Gastrocnemius medialis (tissue), 4 donors: ENCODE results near the gene UCK1. TPM values are rescaled to one million over a fixed set of nuclear protein-coding genes. Genes with fewer than 3 reads are reported as not detected.

Experiments
- ATAC-seq, 2 donors: fragments of 150-250 bp; one replicate each; pipeline ENCODE4 v1.9.1; 2016
- DNase-seq, 2 donors: peaks; one replicate each; pipeline ENCODE4 v3.0.0-alpha.2; 2019
- H3K27ac ChIP-seq, 4 donors: fragments of 200-600 bp; sonication (generic); 1 replicate in 1 of 4; 2 replicates in 3 of 4; pipeline ENCODE4 v1.5.1; 2016 to 2018; ENCODE audit warnings: mild to moderate bottlenecking in 2 of 4, moderate library complexity in 1 of 4
- H3K27me3 ChIP-seq, 3 donors: fragments of 200-600 bp; sonication (generic) in 2 of 3; 1 replicate in 1 of 3; 2 replicates in 2 of 3; pipeline versions ENCODE4 v1.5.1 to v1.6.0; 2016 to 2019; ENCODE audit warnings: mild to moderate bottlenecking in 1 of 3, moderate library complexity in 1 of 3
- H3K36me3 ChIP-seq, 2 donors: fragments of 200-600 bp; sonication (generic) in 1 of 2; one replicate each; pipeline ENCODE4 v1.5.1; 2017 to 2018
- H3K4me1 ChIP-seq, 2 donors: fragments of 200-600 bp; sonication (generic) in 1 of 2; one replicate each; pipeline ENCODE4 v1.5.1; 2016 to 2017; ENCODE audit warnings: mild to moderate bottlenecking in 2 of 2
- H3K4me3 ChIP-seq, 4 donors: fragments of 200-600 bp; sonication (generic) in 3 of 4; 1 replicate in 1 of 4; 2 replicates in 3 of 4; pipeline ENCODE4 v1.5.1; 2016 to 2019; ENCODE audit warnings: mild to moderate bottlenecking in 2 of 4
- H3K9me3 ChIP-seq, 3 donors: fragments of 200-600 bp; sonication (generic) in 2 of 3; 1 replicate in 1 of 3; 2 replicates in 2 of 3; pipeline ENCODE4 v1.5.1; 2016 to 2019
- CTCF ChIP-seq, 5 experiments: fragments of 450-650 bp in 3 of 5; fragments of 200-600 bp in 2 of 5; sonication (generic) in 2 of 5; IDR thresholded peaks in 4 of 5; conservative IDR thresholded peaks in 1 of 5; 1 replicate in 4 of 5; 2 replicates in 1 of 5; pipeline ENCODE4 v1.5.1; 2016 to 2019; ENCODE audit warnings: antibody characterized with exemption in 5 of 5, mild to moderate bottlenecking in 3 of 5, moderate library complexity in 3 of 5
- POLR2A ChIP-seq, 2 donors: fragments of 450-650 bp; IDR thresholded peaks; one replicate each; pipeline ENCODE4 v1.6.1; 2017; ENCODE audit warnings: antibody characterized with exemption in 2 of 2, mild to moderate bottlenecking in 2 of 2, moderate library complexity in 2 of 2
- in situ Hi-C, 4 donors: fragments of 200-750 bp; cut with MboI; loops; one replicate each; pipeline versions ENCODE4 v1.15.0 to v1.8.0; 2017; ENCODE audit warnings: low sequenced_read_pairs in 4 of 4
- intact Hi-C: fragments of 100-400 bp; cut with DNase I; formaldehyde crosslinking; loops from one replicate; pipeline ENCODE4 v1.15.1; 2023; ENCODE audit warnings: low total_unique reads
- total RNA-seq, 4 donors: library from RNA; depleted of rRNA; stranded (reverse); fragments of >200 nt; gene quantifications; one replicate each; pipeline versions ENCODE4 v1.1.0 to v1.2.3, GENCODE V29; 2016

The UCK1 gene
- total RNA-seq, 4 donors from 2014 or later = 39.7 to 86.9 (median 43.9) TPM

- peak; percentile 95 to 98 for DNase-seq
- H3K36me3 ChIP-seq = peaks cover 2 to 71% of the 10 kb centered on the region in 2 donors
- TF ChIP-seq CTCF (IDR thresholded peaks at IDR 0.05 in 4 of 5, conservative IDR thresholded peaks at IDR 0.05 in 1 of 5) (no peak), POLR2A (IDR thresholded peaks at IDR 0.05) (peak in 1 of 2 donors; percentile 17)
- H3K4me3 ChIP-seq = no peak overlapping the region
- H3K27ac ChIP-seq = peak overlapping the region; percentile 83 to 94 (median 90)
- intact Hi-C loops (loop anchor here (2.0 kb wide), 1 partner anchor 81 kb away; no protein-coding TSS in a partner anchor), in situ Hi-C loops (loop anchor here in 2 of 4 donors (25.0 kb wide), 1 partner anchor 96 kb away; the partner anchor contains the start of gene PRRC2B (in 2 of the 2))
- peaks cover 26 to 47% of the 10 kb centered on the region in 2 donors for H3K4me1 ChIP-seq
- peak; percentile 91 to 93 for ATAC-seq
- no peaks in the 10 kb centered on the region for H3K27me3 ChIP-seq
- H3K9me3 ChIP-seq = no peaks in the 10 kb centered on the region
These were observed 47.6 kb downstream of the UCK1 start for GRCh38 chr9:131483319-131484050.

GRCh38 chr9:131482343-131483006 is 48.6 kb downstream of the UCK1 start:
- Histone ChIP-seq H3K27ac (peak overlapping the region; percentile 83 to 94 (median 90)), H3K9me3 (no peaks in the 10 kb centered on the region), H3K4me3 (no peak overlapping the region), H3K27me3 (no peaks in the 10 kb centered on the region), H3K36me3 (peaks cover 2 to 69% of the 10 kb centered on the region in 2 donors), H3K4me1 (peaks cover 26 to 49% of the 10 kb centered on the region in 2 donors)
- ATAC-seq (no peak), DNase-seq (no peak)
- intact Hi-C loops = loop anchor here (2.0 kb wide), 1 partner anchor 80 kb away; no protein-coding TSS in a partner anchor
- no peak for TF ChIP-seq POLR2A (IDR thresholded peaks at IDR 0.05)
- no peak for TF ChIP-seq CTCF (IDR thresholded peaks at IDR 0.05 in 4 of 5, conservative IDR thresholded peaks at IDR 0.05 in 1 of 5)
- in situ Hi-C loops = loop anchor here in 2 of 4 donors (25.0 kb wide), 1 partner anchor 95 kb away; the partner anchor contains the start of gene PRRC2B (in 2 of the 2)

GRCh38 chr9:131481441-131482342 is 49.4 kb downstream of the UCK1 start:
- H3K9me3 ChIP-seq = no peaks in the 10 kb centered on the region
- peak overlapping the region; percentile 83 to 94 (median 90) for H3K27ac ChIP-seq
- H3K27me3 ChIP-seq = no peaks in the 10 kb centered on the region
- TF ChIP-seq POLR2A (IDR thresholded peaks at IDR 0.05) = no peak
- TF ChIP-seq CTCF (IDR thresholded peaks at IDR 0.05 in 4 of 5, conservative IDR thresholded peaks at IDR 0.05 in 1 of 5) = no peak
- peak in 1 of 2 donors; percentile 3 for ATAC-seq
- intact Hi-C loops = loop anchor here (2.0 kb wide), 1 partner anchor 79 kb away; no protein-coding TSS in a partner anchor
- H3K4me1 ChIP-seq = peaks cover 32 to 57% of the 10 kb centered on the region in 2 donors
- H3K36me3 ChIP-seq = peaks cover 2 to 69% of the 10 kb centered on the region in 2 donors
- H3K4me3 ChIP-seq = no peak overlapping the region
- peak in 1 of 2 donors; percentile 68 for DNase-seq
- in situ Hi-C loops = loop anchor here in 2 of 4 donors (25.0 kb wide), 1 partner anchor 94 kb away; the partner anchor contains the start of gene PRRC2B (in 2 of the 2)

- Histone ChIP-seq H3K4me3 (no peak overlapping the region), H3K9me3 (no peaks in the 10 kb centered on the region), H3K27me3 (no peaks in the 10 kb centered on the region), H3K27ac (peak overlapping the region; percentile 12 to 90 (median 86)), H3K4me1 (peaks cover 38 to 57% of the 10 kb centered on the region in 2 donors), H3K36me3 (peaks cover 2 to 67% of the 10 kb centered on the region in 2 donors)
- no peak for DNase-seq
- in situ Hi-C loops = loop anchor here in 2 of 4 donors (25.0 kb wide), 1 partner anchor 93 kb away; the partner anchor contains the start of gene PRRC2B (in 2 of the 2)
- TF ChIP-seq POLR2A (IDR thresholded peaks at IDR 0.05) (no peak), CTCF (IDR thresholded peaks at IDR 0.05 in 4 of 5, conservative IDR thresholded peaks at IDR 0.05 in 1 of 5) (no peak)
- no peak for ATAC-seq
- intact Hi-C loops = no loop called here
These were observed 50.8 kb downstream of the UCK1 start for GRCh38 chr9:131480258-131480657.
